ENCODE results near the gene SSR1.

GRCh38 chr6:7249946-7250643, 62.9 kb downstream of the SSR1 start:
- TF ChIP-seq REST (IDR thresholded peaks at IDR 0.05; ENCODE audit: insufficient replicate concordance, low read depth) (no peak), CTCF (IDR thresholded peaks at IDR 0.05; ENCODE audit: insufficient read depth, low read length) (no peak), GABPA (IDR thresholded peaks at IDR 0.05; ENCODE audit: low read depth) (no peak)

Measured in HL-60 (cell line).